Measurements from ENCODE around the gene IRF5. TPM values are rescaled to one million over a fixed set of nuclear protein-coding genes. Genes with fewer than 3 reads are reported as not detected.

Gene IRF5
- total and polyA plus RNA-seq, 10 of the 15 experiments (the other 5 are each of a cell fraction or from before 2014, with no cell fraction given), result 5.4 to 90.3 (median 61.7) TPM

- TF ChIP-seq EED (IDR thresholded peaks at IDR 0.05; ENCODE audit: low read depth), result no peak
- TF ChIP-seq NFXL1 (IDR thresholded peaks at IDR 0.05; ENCODE audit: borderline replicate concordance), result no peak
- TF ChIP-seq WRNIP1 (IDR thresholded peaks at IDR 0.05; ENCODE audit: borderline replicate concordance, low read depth, low read length), result no peak
- no peak for TF ChIP-seq MLLT1 (IDR thresholded peaks at IDR 0.05)
- TF ChIP-seq, protein P1, sequence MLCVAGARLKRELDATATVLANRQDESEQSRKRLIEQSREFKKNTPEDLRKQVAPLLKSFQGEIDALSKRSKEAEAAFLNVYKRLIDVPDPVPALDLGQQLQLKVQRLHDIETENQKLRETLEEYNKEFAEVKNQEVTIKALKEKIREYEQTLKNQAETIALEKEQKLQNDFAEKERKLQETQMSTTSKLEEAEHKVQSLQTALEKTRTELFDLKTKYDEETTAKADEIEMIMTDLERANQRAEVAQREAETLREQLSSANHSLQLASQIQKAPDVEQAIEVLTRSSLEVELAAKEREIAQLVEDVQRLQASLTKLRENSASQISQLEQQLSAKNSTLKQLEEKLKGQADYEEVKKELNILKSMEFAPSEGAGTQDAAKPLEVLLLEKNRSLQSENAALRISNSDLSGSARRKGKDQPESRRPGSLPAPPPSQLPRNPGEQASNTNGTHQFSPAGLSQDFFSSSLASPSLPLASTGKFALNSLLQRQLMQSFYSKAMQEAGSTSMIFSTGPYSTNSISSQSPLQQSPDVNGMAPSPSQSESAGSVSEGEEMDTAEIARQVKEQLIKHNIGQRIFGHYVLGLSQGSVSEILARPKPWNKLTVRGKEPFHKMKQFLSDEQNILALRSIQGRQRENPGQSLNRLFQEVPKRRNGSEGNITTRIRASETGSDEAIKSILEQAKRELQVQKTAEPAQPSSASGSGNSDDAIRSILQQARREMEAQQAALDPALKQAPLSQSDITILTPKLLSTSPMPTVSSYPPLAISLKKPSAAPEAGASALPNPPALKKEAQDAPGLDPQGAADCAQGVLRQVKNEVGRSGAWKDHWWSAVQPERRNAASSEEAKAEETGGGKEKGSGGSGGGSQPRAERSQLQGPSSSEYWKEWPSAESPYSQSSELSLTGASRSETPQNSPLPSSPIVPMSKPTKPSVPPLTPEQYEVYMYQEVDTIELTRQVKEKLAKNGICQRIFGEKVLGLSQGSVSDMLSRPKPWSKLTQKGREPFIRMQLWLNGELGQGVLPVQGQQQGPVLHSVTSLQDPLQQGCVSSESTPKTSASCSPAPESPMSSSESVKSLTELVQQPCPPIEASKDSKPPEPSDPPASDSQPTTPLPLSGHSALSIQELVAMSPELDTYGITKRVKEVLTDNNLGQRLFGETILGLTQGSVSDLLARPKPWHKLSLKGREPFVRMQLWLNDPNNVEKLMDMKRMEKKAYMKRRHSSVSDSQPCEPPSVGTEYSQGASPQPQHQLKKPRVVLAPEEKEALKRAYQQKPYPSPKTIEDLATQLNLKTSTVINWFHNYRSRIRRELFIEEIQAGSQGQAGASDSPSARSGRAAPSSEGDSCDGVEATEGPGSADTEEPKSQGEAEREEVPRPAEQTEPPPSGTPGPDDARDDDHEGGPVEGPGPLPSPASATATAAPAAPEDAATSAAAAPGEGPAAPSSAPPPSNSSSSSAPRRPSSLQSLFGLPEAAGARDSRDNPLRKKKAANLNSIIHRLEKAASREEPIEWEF (IDR thresholded peaks at IDR 0.05; ENCODE audit: insufficient replicate concordance, low read depth, low read length), result no peak
- TF ChIP-seq GABPA (IDR thresholded peaks at IDR 0.05; ENCODE audit: low read depth), result no peak
- no peak for TF ChIP-seq SMAD1 (IDR thresholded peaks at IDR 0.05; ENCODE audit: low read depth, partially characterized antibody)
- TF ChIP-seq ZNF274 (IDR thresholded peaks at IDR 0.05; ENCODE audit: insufficient read depth, insufficient read length), result no peak
- TF ChIP-seq POU2F2 (IDR thresholded peaks at IDR 0.05; ENCODE audit: borderline replicate concordance, low read depth, low read length), result no peak
Measured at GRCh38 chr7:128900237-128900636, 37.5 kb upstream of the IRF5 start (continued).
